H1 (cell line): ENCODE data around the gene EHBP1. TPM values are rescaled to one million over a fixed set of nuclear protein-coding genes. Genes with fewer than 3 reads are reported as not detected.

Experiments
- CTCF ChIA-PET: fragments of 300-600 bp; sonication (Branson Sonifier 250); formaldehyde crosslinking; loops from one replicate; lab custom pipeline; 2021; ENCODE audit not compliant: partially characterized antibody; lab: Charles Lee
- POLR2A ChIA-PET: fragments of 300-600 bp; sonication (Branson Sonifier 250); formaldehyde crosslinking; loops from one replicate; lab custom pipeline; 2021; ENCODE audit warnings: inconsistent platforms; ENCODE audit not compliant: partially characterized antibody; lab: Charles Lee
- DNase-seq, 2 experiments: peaks; one replicate each; pipeline versions ENCODE4 v3.0.0 to v3.0.0-alpha.2; 2010 to 2022; ENCODE audit warnings: low spot score in 2 of 2, low read depth in 1 of 2, mixed read lengths in 1 of 2
- FAIRE-seq: peaks from 2 replicates; lab custom pipeline; 2011; peaks lifted over from hg19 to GRCh38; lab: Jason Lieb, UNC
- H2AFZ ChIP-seq: 2 replicates; pipeline ENCODE4 v1.8.1; 2012; ENCODE audit warnings: low read length, inconsistent platforms
- H2AK5ac ChIP-seq: 2 replicates; pipeline ENCODE4 v1.6.1; 2013; ENCODE audit warnings: low read depth, low read length
- H2BK120ac ChIP-seq: replicated peaks from 2 replicates; pipeline ENCODE3; 2013; ENCODE audit warnings: low read depth, low read length, inconsistent platforms
- H2BK12ac ChIP-seq: 2 replicates; pipeline ENCODE4 v1.6.1; 2013; ENCODE audit warnings: low read depth, low read length
- H2BK15ac ChIP-seq: 2 replicates; pipeline ENCODE4 v1.6.1; 2013; ENCODE audit warnings: low read length
- H2BK20ac ChIP-seq: 2 replicates; pipeline ENCODE4 v1.6.1; 2013; ENCODE audit warnings: low read length
- H2BK5ac ChIP-seq: 2 replicates; pipeline ENCODE4 v1.6.1; 2013; ENCODE audit warnings: low read depth, low read length
- H3K14ac ChIP-seq: 2 replicates; pipeline ENCODE4 v1.6.1; 2013; ENCODE audit warnings: inconsistent platforms; ENCODE audit not compliant: insufficient read length
- H3K18ac ChIP-seq: 2 replicates; pipeline ENCODE4 v1.6.1; 2013; ENCODE audit warnings: low read length; ENCODE audit errors: extremely low read depth
- H3K23ac ChIP-seq: 2 replicates; pipeline ENCODE4 v1.6.1; 2013; ENCODE audit warnings: inconsistent platforms; ENCODE audit not compliant: insufficient read length
- H3K23me2 ChIP-seq: 2 replicates; pipeline ENCODE4 v1.6.1; 2013; ENCODE audit warnings: low read depth, low read length
- H3K27ac ChIP-seq: 2 replicates; pipeline ENCODE4 v1.6.1; 2011; ENCODE audit warnings: low read depth, low read length, inconsistent platforms
- H3K27me3 ChIP-seq, 4 experiments: replicated peaks in 1 of 4; 1 replicate in 1 of 4; 2 replicates in 3 of 4; pipeline versions ENCODE4 v1.6.1 to v1.8.1; 2011 to 2013; ENCODE audit warnings: low read length in 3 of 4, mild to moderate bottlenecking in 3 of 4, inconsistent platforms in 2 of 4, mixed read lengths in 2 of 4, moderate library complexity in 1 of 4; ENCODE audit not compliant: control insufficient read depth in 3 of 4, insufficient read depth in 3 of 4; ENCODE audit errors: extremely low read depth in 1 of 4
- H3K36me3 ChIP-seq, 4 experiments: 2 replicates each; pipeline versions ENCODE4 v1.6.1 to v1.8.1; 2011 to 2013; ENCODE audit warnings: mild to moderate bottlenecking in 4 of 4, low read length in 3 of 4, moderate library complexity in 2 of 4, control low read depth in 1 of 4, inconsistent platforms in 1 of 4; ENCODE audit not compliant: insufficient read depth in 4 of 4, control insufficient read depth in 2 of 4
- H3K4ac ChIP-seq: replicated peaks from 2 replicates; pipeline ENCODE3; 2013; ENCODE audit warnings: low read length, low read depth, mixed read lengths, inconsistent platforms; ENCODE audit not compliant: insufficient read length
- H3K4me1 ChIP-seq, 4 experiments: replicated peaks in 1 of 4; 1 replicate in 1 of 4; 2 replicates in 3 of 4; pipeline versions ENCODE4 v1.6.1 to v1.8.1; 2011 to 2013; ENCODE audit warnings: low read length in 3 of 4, inconsistent platforms in 2 of 4, mixed read lengths in 1 of 4; ENCODE audit not compliant: insufficient read depth in 4 of 4, control insufficient read depth in 3 of 4
- H3K4me2 ChIP-seq, 2 experiments: 2 replicates each; pipeline versions ENCODE4 v1.6.1 to v1.8.1; 2011 to 2013; ENCODE audit warnings: low read depth in 2 of 2, low read length in 2 of 2, control low read depth in 1 of 2, inconsistent platforms in 1 of 2, mild to moderate bottlenecking in 1 of 2; ENCODE audit not compliant: insufficient read depth in 1 of 2
- H3K4me3 ChIP-seq, 4 experiments: fragments of 200-600, 300-600 bp in 1 of 4; sonication (generic), shearing (Covaris generic), sonication (Bioruptor Twin) in 1 of 4; 2 replicates each; pipeline versions ENCODE4 v1.5.1 to v1.8.1; 2011 to 2016; ENCODE audit warnings: low read length in 4 of 4, low read depth in 3 of 4, control low read depth in 2 of 4, inconsistent platforms in 2 of 4, mild to moderate bottlenecking in 2 of 4, mixed read lengths in 1 of 4, moderate library complexity in 1 of 4; ENCODE audit not compliant: insufficient read depth in 2 of 4; ENCODE audit errors: extremely low read depth in 1 of 4
- H3K56ac ChIP-seq: replicated peaks from 2 replicates; pipeline ENCODE3; 2013; ENCODE audit warnings: low read depth, mild to moderate bottlenecking, mixed read lengths, low read length, inconsistent platforms; ENCODE audit not compliant: insufficient read length
- H3K79me1 ChIP-seq: 2 replicates; pipeline ENCODE4 v1.6.1; 2013; ENCODE audit warnings: low read depth, low read length, control low read depth
- H3K79me2 ChIP-seq, 2 experiments: 2 replicates each; pipeline versions ENCODE4 v1.6.1 to v1.8.1; 2012 to 2013; ENCODE audit warnings: low read length in 2 of 2, mild to moderate bottlenecking in 2 of 2, inconsistent platforms in 1 of 2; ENCODE audit not compliant: insufficient read depth in 2 of 2, control insufficient read depth in 1 of 2
- H3K9ac ChIP-seq, 4 experiments: replicated peaks in 1 of 4; 1 replicate in 1 of 4; 2 replicates in 3 of 4; pipeline versions ENCODE4 v1.6.1 to v1.8.1; 2011 to 2013; ENCODE audit warnings: low read depth in 3 of 4, low read length in 3 of 4, control low read depth in 2 of 4, mild to moderate bottlenecking in 2 of 4, moderate library complexity in 2 of 4, inconsistent platforms in 1 of 4; ENCODE audit errors: extremely low read depth in 1 of 4
- H3K9me3 ChIP-seq, 2 experiments: 2 replicates each; pipeline versions ENCODE4 v1.6.1 to v1.8.1; 2012 to 2013; ENCODE audit warnings: mild to moderate bottlenecking in 2 of 2, moderate library complexity in 2 of 2, control low read depth in 1 of 2, inconsistent platforms in 1 of 2, low read depth in 1 of 2, low read length in 1 of 2, mixed read lengths in 1 of 2; ENCODE audit not compliant: insufficient read depth in 2 of 2
- H4K20me1 ChIP-seq, 2 experiments: replicated peaks in 1 of 2; 2 replicates each; pipeline versions ENCODE3 to v1.8.1; 2011 to 2013; ENCODE audit warnings: inconsistent platforms in 2 of 2, low read length in 2 of 2, mild to moderate bottlenecking in 1 of 2; ENCODE audit not compliant: insufficient read depth in 2 of 2, control insufficient read depth in 1 of 2
- H4K5ac ChIP-seq: 2 replicates; pipeline ENCODE4 v1.6.1; 2013; ENCODE audit warnings: low read length, low read depth, mixed read lengths, inconsistent platforms; ENCODE audit not compliant: insufficient read length
- H4K8ac ChIP-seq: 2 replicates; pipeline ENCODE4 v1.8.0; 2013; ENCODE audit warnings: mild to moderate bottlenecking, moderate library complexity, low read length, inconsistent platforms; ENCODE audit not compliant: insufficient read depth; ENCODE audit errors: extremely low read depth
- H4K91ac ChIP-seq: replicated peaks from 2 replicates; pipeline ENCODE3; 2013; ENCODE audit warnings: low read length, mixed read lengths, inconsistent platforms; ENCODE audit not compliant: insufficient read length
- BACH1 ChIP-seq: IDR thresholded peaks from 2 replicates; pipeline ENCODE4 v1.6.1; 2012; ENCODE audit warnings: low read length, improper control_type of control experiment
- BRCA1 ChIP-seq: IDR thresholded peaks from 2 replicates; pipeline ENCODE4 v1.6.1; 2012; ENCODE audit warnings: low read depth, low read length, improper control_type of control experiment
- KDM1A ChIP-seq: fragments of 200-600, 300-600 bp; sonication (generic); IDR thresholded peaks from 2 replicates; pipeline ENCODE4 v1.7.1; 2016; ENCODE audit warnings: mild to moderate bottlenecking, low read length, borderline replicate concordance
- RAD21 ChIP-seq, 2 experiments: IDR thresholded peaks in 1 of 2; conservative IDR thresholded peaks in 1 of 2; 2 replicates each; pipeline ENCODE4 v1.6.1; 2011; ENCODE audit warnings: low read depth in 2 of 2, low read length in 2 of 2, improper control_type of control experiment in 1 of 2, inconsistent platforms in 1 of 2, mild to moderate bottlenecking in 1 of 2, moderate library complexity in 1 of 2
- WGBS, 2 experiments: shearing (Covaris generic) in 1 of 2; methylation state at CpG; one replicate each; pipeline versions ENCODE4 v1.1.6 to v1.1.7; 2013 to 2015; ENCODE audit warnings: low lambda C conversion rate in 2 of 2, mixed read lengths in 2 of 2, inconsistent platforms in 1 of 2, low coverage in 1 of 2, missing lambda C conversion rate in 1 of 2; ENCODE audit not compliant: insufficient replicate concordance in 2 of 2, insufficient coverage in 1 of 2, insufficient read length in 1 of 2; ENCODE audit errors: extremely low coverage in 1 of 2, missing lambda C conversion rate in 1 of 2; 5-methylcytosine and 5-hydroxymethylcytosine counted together
- polyA plus RNA-seq, 7 experiments: library from polyadenylated mRNA; depleted of rRNA in 3 of 7; stranded (reverse) in 5 of 7; unstranded in 2 of 7; fragments of >200 nt in 5 of 7; fragments of 200-250 nt in 2 of 7; gene quantifications; 1 replicate in 5 of 7; 2 replicates in 1 of 7; 4 replicates in 1 of 7; pipeline versions ENCODE4 v1.2.1 to v1.2.3, GENCODE V29; 2011 to 2013; ENCODE audit warnings: missing spikeins in 2 of 7, mixed read lengths in 2 of 7
- total RNA-seq: library from RNA; stranded (reverse); fragmentation: NEBNext Ultra II Directional; extraction: Animal tissue kit (Norgen Biotek cat#: 25700); gene quantifications from 2 replicates; pipeline ENCODE4 v1.2.1, GENCODE V29; 2021
- TF ChIP-seq, protein P1 (sequence below), 3 experiments: IDR thresholded peaks; 1 replicate in 2 of 3; 2 replicates in 1 of 3; pipeline versions ENCODE4 v1.5.1 to v1.6.1; 2011; ENCODE audit warnings: low read length in 3 of 3, mild to moderate bottlenecking in 3 of 3, inconsistent platforms in 2 of 3, low read depth in 1 of 3, moderate library complexity in 1 of 3; ENCODE audit not compliant: insufficient read depth in 1 of 3; ENCODE audit errors: control extremely low read depth in 1 of 3

Gene EHBP1
- total and polyA plus RNA-seq, 2 of the 8 experiments (the other 6 are each of a cell fraction or from before 2014, with no cell fraction given) = 12.0 to 64.1 TPM

DNA sequence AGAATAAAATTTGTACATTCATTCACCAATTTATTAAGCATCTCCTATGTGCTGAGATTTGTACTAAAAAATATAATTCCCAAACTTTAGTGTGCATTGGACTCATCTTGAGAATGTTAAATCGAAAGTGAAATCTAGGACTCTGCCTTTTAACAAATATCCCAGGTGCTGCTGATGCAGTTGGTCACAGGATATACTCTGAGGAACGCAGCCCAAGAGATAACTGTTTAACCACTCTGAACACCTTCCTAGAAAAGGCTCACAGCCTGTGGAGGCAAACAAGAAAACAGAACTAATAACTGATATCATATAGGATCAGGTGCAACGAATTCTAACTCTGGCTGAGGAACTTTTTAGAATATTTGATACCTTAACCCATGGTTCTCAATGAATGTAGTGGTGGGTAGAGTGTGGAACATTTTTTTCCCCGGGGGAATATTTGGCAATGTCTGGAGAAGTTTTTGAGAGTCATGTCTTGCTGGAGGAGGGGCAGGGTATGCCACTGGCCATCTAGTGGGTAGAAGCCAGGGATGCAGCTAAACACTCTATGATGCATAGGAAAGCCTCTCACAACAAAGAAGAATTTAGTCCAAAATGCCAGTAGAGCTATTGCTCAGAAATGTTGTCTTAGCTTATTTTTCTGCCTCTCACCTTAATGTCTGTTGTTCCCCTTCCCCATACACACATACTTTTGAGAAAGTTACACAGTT is 96.5 kb downstream of the EHBP1 start:
- no peak overlapping the region for H2BK15ac ChIP-seq
- no peak overlapping the region for H4K91ac ChIP-seq
- peaks cover 0 to 1% of the 10 kb centered on the region in 2 experiments for H4K20me1 ChIP-seq
- DNase-seq = no peak
- CTCF ChIA-PET = interaction anchor here (0.6 to 1.3 kb wide), 3 partner anchors 85 to 118 kb away, joined by 3 read pairs; no protein-coding TSS in a partner anchor
- no peaks in the 10 kb centered on the region for H3K36me3 ChIP-seq
- H3K4me3 ChIP-seq = no peak overlapping the region
- no peak overlapping the region for H3K23ac ChIP-seq
- no peak overlapping the region for H2AFZ ChIP-seq
- no peaks in the 10 kb centered on the region for H3K79me1 ChIP-seq
- no peak overlapping the region for H3K9ac ChIP-seq
- H2AK5ac ChIP-seq = no peak overlapping the region
- no peak overlapping the region for H4K5ac ChIP-seq
- no peak overlapping the region for H4K8ac ChIP-seq
- no peaks in the 10 kb centered on the region for H3K4me1 ChIP-seq
- H3K18ac ChIP-seq = no peak overlapping the region
- 93% methylated on average over 4 of the region's 4 CpGs; no CpG with 5 or more reads in 1 of the 2 experiments for WGBS, 2 experiments
- H2BK120ac ChIP-seq = no peak overlapping the region
- no peaks in the 10 kb centered on the region for H3K79me2 ChIP-seq
- no peak overlapping the region for H3K56ac ChIP-seq
- POLR2A ChIA-PET = no interaction called here
- no peak overlapping the region for H3K4ac ChIP-seq
- H3K27ac ChIP-seq = no peak overlapping the region
- no peak overlapping the region for H3K14ac ChIP-seq
- no peaks in the 10 kb centered on the region for H3K27me3 ChIP-seq
- H2BK12ac ChIP-seq = no peak overlapping the region
- H3K23me2 ChIP-seq = no peaks in the 10 kb centered on the region
- FAIRE-seq = no peak
- H2BK5ac ChIP-seq = no peak overlapping the region
- H3K4me2 ChIP-seq = no peak overlapping the region
- no peak overlapping the region for H2BK20ac ChIP-seq
- no peaks in the 10 kb centered on the region for H3K9me3 ChIP-seq
- TF ChIP-seq BRCA1 (no peak), RAD21 (IDR thresholded peaks at IDR 0.05 in 1 of 2, conservative IDR thresholded peaks at IDR 0.05 in 1 of 2; ENCODE audit: low read depth in 2 of 2, low read length in 2 of 2) (peak in 1 of 2 experiments; percentile 34; a peak in 1 of 4 replicates), BACH1 (no peak), KDM1A (no peak)
- TF ChIP-seq, protein P1, sequence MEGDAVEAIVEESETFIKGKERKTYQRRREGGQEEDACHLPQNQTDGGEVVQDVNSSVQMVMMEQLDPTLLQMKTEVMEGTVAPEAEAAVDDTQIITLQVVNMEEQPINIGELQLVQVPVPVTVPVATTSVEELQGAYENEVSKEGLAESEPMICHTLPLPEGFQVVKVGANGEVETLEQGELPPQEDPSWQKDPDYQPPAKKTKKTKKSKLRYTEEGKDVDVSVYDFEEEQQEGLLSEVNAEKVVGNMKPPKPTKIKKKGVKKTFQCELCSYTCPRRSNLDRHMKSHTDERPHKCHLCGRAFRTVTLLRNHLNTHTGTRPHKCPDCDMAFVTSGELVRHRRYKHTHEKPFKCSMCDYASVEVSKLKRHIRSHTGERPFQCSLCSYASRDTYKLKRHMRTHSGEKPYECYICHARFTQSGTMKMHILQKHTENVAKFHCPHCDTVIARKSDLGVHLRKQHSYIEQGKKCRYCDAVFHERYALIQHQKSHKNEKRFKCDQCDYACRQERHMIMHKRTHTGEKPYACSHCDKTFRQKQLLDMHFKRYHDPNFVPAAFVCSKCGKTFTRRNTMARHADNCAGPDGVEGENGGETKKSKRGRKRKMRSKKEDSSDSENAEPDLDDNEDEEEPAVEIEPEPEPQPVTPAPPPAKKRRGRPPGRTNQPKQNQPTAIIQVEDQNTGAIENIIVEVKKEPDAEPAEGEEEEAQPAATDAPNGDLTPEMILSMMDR (IDR thresholded peaks at IDR 0.05; ENCODE audit: control extremely low read depth in 1 of 3, insufficient read depth in 1 of 3, low read depth in 1 of 3, low read length in 3 of 3) = peak; percentile 30 to 42 (median 30)
